ENCODE measurements around the gene B4GALT7.

Gene B4GALT7

DNA sequence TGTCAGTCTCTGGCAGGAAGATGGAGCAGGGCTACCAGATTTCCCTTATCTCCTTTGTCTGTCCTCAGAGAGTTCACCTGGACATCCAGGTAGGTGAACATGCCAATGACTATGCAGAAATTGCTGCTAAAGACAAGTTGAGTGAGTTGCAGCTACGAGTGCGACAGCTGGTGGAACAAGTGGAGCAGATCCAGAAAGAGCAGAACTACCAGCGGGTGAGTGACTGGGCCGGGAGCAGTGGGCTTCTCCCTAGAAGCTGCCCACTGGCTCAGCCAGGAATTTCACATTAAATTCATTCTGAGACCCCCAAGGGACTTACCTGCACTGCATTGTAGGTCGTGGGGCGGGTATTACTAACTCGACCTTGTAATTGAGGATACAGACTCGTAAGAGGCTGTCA, 5.9 kb upstream of the B4GALT7 start:
- no peak for DNase-seq

DNA sequence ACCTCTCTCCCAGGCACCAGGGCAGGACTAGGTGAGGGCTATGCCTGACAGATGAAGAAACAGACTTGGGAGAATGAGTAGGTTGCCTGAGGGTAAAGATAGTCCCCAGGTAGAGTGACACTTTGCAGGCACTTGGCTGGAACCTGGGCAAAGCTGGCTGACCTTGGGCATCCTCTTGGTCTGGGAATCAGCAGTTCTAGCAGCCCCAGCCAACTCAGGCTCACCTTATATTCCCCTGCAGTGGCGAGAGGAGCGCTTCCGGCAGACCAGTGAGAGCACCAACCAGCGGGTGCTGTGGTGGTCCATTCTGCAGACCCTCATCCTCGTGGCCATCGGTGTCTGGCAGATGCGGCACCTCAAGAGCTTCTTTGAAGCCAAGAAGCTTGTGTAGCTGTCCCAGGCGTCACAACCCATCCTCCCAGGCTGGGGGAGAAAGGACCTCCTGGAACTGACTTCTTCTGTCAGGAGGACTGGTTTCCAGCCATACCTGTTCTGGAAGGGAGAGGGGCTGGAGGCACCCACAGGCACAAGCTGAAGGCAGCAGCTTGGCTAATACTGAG, 4.8 kb upstream of the B4GALT7 start:
- no peak for DNase-seq

DNA sequence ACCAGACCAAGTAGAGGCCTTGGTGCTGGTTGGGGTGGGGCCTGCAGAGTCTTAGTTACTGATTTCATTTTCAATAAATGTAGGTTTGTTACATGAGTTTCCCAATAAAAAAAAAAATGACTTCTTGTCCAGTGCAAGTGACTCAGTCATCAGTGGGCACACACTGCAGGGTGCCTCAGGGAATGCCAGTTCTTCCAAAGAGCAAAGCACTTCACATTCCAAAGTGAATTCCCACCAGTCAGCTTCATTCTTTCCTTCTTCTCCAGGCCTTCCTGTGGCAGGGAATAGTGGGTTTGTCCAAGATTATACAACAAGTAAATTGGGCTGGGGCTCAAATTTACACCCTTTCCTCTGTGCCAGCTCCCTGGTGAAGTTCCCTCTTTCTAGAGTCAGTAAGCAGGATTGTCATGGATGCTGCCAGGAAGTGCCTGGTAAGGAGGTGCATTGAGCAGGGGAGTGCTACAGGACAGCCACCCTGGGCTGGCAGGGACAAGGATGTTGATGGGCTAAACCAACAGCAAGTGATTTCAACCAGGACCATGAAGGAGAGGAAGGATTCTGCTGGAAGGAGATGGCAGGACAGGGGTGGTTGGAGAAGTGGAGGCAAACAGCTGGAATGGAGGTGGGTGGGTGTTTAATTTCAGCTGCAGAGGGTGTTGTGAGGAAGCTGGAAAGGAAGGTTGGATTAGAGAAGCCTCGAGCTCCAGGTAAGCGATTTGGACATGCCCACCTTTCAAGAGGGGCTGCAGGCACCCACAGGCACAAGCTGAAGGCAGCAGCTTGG, 3.7 kb upstream of the B4GALT7 start:
- no peak for DNase-seq

- no peak for DNase-seq
Measured at GRCh38 chr5:177596775-177597238, 3.1 kb upstream of the B4GALT7 start.

DNA sequence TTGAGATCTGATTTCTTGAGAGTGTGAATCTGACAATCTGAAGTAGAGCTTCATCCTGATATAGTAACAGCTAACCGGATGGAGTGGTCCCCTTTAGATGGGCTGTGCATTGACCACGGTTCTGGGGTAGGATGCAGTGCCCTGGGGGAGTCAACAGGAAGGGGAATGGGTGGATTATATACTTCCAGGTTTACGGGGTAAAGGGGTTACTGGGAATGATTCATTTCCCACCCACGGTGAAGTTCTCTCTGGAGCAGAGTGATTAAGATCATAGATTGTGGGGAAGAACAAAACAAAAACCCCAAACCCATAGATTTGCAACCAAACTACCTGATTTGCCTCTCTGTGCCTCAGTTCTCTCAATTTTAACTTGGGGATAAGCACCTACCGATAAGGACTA, 1.5 kb upstream of the B4GALT7 start:
- DNase-seq: no peak

DNA sequence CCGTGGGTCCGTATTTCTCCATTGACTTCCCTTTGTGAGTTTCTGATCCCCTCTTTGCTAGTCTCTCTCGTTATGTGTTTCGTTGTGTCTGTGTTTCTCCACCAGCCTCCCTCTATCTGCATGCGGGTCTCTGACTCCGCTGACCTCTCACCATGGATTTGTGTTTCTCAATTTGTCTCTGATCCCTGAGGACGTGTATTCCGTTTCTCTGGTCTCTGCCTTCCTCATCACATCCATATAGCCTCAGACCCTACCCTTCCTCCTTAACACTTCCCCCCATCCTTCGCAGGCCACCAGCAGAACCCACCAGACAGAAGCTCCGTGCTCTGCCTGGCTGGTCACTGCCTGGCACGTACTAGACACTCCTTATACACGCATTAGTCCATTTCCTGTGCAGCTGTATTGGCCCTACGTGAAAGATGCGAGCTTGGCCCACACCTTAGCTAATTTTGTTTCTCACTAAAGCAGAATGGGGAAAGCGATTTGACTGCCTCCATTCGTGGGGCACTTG, 631 bp downstream of the B4GALT7 start:
- no peak for DNase-seq

DNA sequence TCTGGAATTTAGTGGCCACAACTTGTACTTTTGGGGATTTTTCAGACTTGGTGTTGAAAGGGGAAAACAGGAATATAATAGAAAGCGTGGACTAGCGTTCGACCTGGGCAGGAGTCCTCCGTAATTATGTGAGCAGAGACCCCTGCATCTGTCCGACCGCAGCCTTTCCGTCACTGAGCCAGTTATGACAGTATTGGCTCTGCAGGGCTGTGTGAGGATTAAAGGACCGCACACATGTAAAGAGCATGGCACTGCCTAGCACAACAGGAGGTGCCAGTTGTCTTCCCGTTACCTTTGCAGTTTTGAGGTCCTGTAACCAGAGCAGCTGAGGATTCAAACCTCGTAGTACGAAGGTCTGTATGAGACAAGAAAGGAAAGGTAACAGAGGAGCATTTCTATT, 1.2 kb downstream of the B4GALT7 start:
- no peak for DNase-seq

DNA sequence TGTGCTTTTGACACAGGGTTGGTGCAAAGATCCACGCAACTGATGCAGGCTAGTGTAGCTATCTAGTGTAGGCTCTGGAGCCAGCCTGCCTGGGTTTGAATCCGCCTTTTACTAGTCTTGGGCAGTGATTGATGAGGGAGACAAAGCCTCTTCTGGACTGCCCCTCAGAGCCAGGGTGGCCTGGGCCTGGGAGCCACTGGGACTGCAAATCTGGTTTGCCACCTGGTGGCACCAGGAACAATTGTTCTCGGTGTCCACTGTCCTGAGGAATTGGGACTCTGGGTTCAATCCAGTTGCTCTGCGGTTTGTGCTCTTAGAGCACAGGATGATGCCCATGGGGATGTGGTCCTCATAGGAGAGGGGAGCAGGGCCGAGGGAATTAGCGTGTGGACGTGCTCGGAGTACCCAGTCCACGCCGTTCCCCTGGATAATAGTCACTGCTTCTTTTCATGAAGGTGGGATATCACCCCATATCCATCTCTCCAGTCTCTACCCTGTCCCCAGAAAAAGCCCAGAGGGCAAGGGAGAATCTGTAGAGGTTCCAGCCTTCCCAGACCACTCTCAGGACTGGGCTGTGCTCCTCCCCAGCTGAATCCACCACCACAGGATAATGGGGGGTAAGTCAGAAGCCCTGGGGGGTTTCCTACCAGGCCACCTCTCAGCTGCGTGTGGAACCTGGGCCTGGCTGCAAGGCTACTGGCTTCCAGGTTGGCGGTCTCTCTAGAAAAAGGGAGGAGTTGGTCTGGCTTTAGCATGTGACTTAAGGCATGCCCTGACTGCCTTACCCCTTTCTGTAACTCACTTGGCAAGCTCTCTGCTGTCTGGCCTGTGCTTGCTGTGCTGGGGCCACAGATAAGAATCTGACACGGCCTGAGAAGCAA, 1.9 kb downstream of the B4GALT7 start:
- DNase-seq: no peak

GRCh38 chr5:177602458-177602830, 2.5 kb downstream of the B4GALT7 start:
- no peak for DNase-seq

DNA sequence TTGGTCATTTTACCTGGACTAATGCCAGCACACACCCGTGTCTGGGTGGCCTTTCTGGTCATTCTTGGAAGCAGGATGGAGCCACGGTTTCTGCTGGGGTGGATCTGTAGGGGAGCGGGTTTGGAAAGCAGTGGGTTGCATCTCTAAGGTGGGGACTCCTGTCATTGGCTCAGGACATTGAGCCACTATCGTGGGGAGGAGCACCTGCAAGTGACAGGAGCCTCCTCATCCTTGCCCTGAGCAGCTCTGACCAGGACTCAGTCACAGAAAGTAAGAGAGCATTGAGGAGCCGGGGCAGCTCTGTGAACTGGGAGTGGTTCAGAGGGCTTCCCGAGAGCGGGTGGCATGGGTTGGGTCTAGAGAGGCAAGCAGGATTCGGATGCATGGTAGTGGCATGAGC, 3.7 kb downstream of the B4GALT7 start:
- no peak for DNase-seq

GRCh38 chr5:177604116-177604521, 4.2 kb downstream of the B4GALT7 start:
- DNase-seq: no peak

GRCh38 chr5:177604656-177605055, 4.7 kb downstream of the B4GALT7 start:
- no peak for DNase-seq

DNA sequence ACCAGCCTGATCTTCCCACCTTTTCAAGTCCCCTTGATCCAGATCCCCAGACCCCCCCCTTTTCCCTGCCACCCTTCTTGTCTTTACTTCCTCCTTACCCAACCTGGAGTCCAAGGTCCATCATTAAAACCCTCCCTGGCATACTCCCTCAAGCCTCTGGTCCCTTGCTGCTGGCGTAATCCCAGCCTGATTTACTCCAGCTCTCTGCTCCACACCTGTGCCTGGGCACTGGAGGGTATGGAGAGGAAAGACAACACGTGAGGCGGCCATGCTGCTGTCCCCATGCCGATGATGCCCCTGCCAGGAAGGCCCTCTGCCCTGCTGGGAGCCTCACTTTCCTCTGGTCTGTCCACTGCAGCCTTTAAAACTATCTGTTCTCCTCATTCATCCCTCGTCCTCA, 5.1 kb downstream of the B4GALT7 start:
- DNase-seq: no peak

GRCh38 chr5:177605667-177606066, 5.7 kb downstream of the B4GALT7 start:
- DNase-seq: no peak

GRCh38 chr5:177606071-177607051, 6.4 kb downstream of the B4GALT7 start:
- DNase-seq: no peak

GRCh38 chr5:177607115-177607451, 7.2 kb downstream of the B4GALT7 start:
- DNase-seq: no peak

DNA sequence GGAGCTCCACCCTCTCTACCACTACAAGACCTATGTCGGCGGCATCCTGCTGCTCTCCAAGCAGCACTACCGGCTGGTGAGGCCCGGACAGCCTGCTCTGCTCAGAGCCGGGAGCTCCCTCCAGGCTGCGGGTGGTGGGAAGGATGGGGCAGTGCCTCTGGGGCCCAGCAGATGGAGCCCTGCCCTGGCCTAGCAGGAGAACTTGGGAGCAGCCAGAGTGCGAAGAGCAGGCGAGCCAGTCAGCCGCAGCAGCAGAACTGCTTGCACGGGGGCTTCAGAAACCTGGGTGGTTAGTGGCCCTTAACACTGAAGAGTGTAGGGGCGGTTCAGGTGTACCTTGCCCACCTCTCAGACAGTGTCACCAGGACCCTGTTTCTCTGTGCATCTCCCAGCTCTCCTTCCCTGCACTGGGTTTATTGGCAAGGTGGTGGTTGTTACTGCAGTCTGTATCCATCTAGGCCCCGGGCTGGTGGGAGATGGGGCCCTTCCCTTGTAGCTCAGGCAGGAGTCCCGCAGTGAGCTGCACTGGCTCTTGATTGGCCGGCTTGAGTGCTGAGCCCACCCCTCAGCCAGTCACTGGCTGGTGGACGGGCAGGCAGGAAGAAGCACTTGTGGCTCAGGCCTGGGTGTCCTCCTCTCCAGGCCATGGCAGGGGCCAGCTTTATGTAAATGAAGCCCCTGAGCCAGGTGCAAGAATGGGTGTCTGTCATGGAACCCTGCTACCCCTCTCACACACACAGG, 7.7 kb downstream of the B4GALT7 start:
- DNase-seq: peak; percentile 87 to 89

DNA sequence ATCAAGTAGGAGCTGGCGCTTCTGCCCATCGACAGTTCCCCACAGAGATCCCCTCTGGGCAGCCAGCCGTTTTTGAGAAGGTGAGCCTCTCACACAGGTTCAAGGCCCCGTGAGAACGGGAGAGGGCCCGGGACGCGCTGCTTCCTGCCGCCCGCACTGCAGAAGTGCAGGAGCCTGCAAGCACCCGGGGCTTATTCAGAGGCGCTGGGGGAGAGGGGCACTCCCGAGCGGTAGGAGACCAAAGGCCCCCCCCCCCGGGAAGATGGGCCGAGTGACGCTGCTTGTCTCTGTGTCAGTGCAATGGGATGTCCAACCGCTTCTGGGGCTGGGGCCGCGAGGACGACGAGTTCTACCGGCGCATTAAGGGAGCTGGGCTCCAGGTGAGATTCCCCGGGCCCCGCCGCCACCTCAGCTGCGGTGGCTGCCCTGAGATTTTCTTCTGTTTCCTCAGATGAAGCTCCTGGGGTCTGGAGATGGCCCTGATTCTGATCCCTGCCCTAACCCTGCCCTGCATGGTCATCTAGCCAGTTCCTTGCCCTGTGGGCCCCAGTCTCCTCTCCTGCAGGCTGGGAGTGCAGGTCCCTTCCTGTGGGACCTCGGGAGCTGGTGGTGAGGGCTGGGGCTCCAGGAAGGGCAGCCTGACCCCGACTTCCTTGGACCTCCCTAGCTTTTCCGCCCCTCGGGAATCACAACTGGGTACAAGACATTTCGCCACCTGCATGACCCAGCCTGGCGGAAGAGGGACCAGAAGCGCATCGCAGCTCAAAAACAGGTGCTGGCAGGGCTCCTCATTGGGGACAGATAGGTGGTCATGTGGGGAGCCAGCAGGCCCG, 8.5 kb downstream of the B4GALT7 start:
- DNase-seq: no peak

- DNase-seq: no peak
Measured at GRCh38 chr5:177609076-177610059, 9.4 kb downstream of the B4GALT7 start.
